ENCODE measurements around the gene ADGRL4. TPM values are rescaled to one million over a fixed set of nuclear protein-coding genes. Genes with fewer than 3 reads are reported as not detected.

The ADGRL4 gene
- total RNA-seq, 1 experiment from 2014 or later: 0.10 TPM

GRCh38 chr1:79005945-79006344 is 585 bp downstream of the ADGRL4 start:
- RAD21 ChIA-PET (ENCODE audit: low non-redundant PET in 1 of 2, low total read pairs in 2 of 2, uncharacterized antibody in 2 of 2, unreplicated experiment in 2 of 2): no interaction called here
- Histone ChIP-seq H3K9ac (ENCODE audit: low read length) (no peak overlapping the region), H3K9me3 (ENCODE audit: control insufficient read depth in 1 of 2, insufficient read depth in 1 of 2, low read depth in 1 of 2, low read length in 2 of 2) (no peaks in the 10 kb centered on the region), H3K4me3 (replicated peaks in 1 of 2; ENCODE audit: low read depth in 1 of 2, low read length in 2 of 2) (no peak overlapping the region), H3K27ac (ENCODE audit: low read depth, low read length) (no peak overlapping the region), H2AFZ (ENCODE audit: low read depth, low read length, poor library complexity, severe bottlenecking) (no peak overlapping the region), H3K79me2 (ENCODE audit: insufficient read depth, low read length) (no peaks in the 10 kb centered on the region), H3K27me3 (ENCODE audit: insufficient read depth, low read length) (no peaks in the 10 kb centered on the region), H3K36me3 (ENCODE audit: control insufficient read depth in 1 of 2, insufficient read depth in 2 of 2, low read length in 2 of 2) (no peaks in the 10 kb centered on the region), H3K9me2 (ENCODE audit: insufficient read depth) (no peaks in the 10 kb centered on the region), H3K4me1 (ENCODE audit: control insufficient read depth in 1 of 2, insufficient read depth in 2 of 2, low read length in 2 of 2) (no peaks in the 10 kb centered on the region), H3K4me2 (ENCODE audit: low read length) (no peak overlapping the region), H4K20me1 (ENCODE audit: insufficient read depth) (no peaks in the 10 kb centered on the region)
- CTCF ChIA-PET: no interaction called here
- TF ChIP-seq ELF1 (IDR thresholded peaks at IDR 0.05; ENCODE audit: borderline replicate concordance, low read depth): no peak
- no peak for TF ChIP-seq FOSL1 (IDR thresholded peaks at IDR 0.05; ENCODE audit: low read depth)
- TF ChIP-seq CEBPB (IDR thresholded peaks at IDR 0.05; ENCODE audit: low read depth): no peak
- no peak for TF ChIP-seq EZH2phosphoT487 (IDR thresholded peaks at IDR 0.05; ENCODE audit: borderline replicate concordance)
- no peak for TF ChIP-seq SP1 (IDR thresholded peaks at IDR 0.05; ENCODE audit: low read depth)
- no peak for TF ChIP-seq JUND (IDR thresholded peaks at IDR 0.05)
- TF ChIP-seq SRF (IDR thresholded peaks at IDR 0.05; ENCODE audit: low read depth): no peak
- no peak for TF ChIP-seq ATF3 (IDR thresholded peaks at IDR 0.05)
- TF ChIP-seq RAD21 (IDR thresholded peaks at IDR 0.05; ENCODE audit: low read depth): no peak
- no peak for TF ChIP-seq YY1 (IDR thresholded peaks at IDR 0.05; ENCODE audit: extremely low read depth, insufficient replicate concordance, low read depth, low read length)
- intact Hi-C loops (cut with micrococcal nuclease): no loop called here
- DNase-seq (ENCODE audit: low read depth, low spot score) (no peak), ATAC-seq (no peak)
- POLR2A ChIA-PET: no interaction called here
- no TSS peak for BruUV-seq (replicated peaks)

GRCh38 chr1:79004916-79005315 is 1.6 kb downstream of the ADGRL4 start:
- no peak overlapping the region for H3K9ac ChIP-seq (ENCODE audit: low read length)
- H3K27ac ChIP-seq (ENCODE audit: low read depth, low read length): no peak overlapping the region
- RAD21 ChIA-PET (ENCODE audit: low non-redundant PET in 1 of 2, low total read pairs in 2 of 2, uncharacterized antibody in 2 of 2, unreplicated experiment in 2 of 2): no interaction called here
- no peaks in the 10 kb centered on the region for H3K36me3 ChIP-seq (ENCODE audit: control insufficient read depth in 1 of 2, insufficient read depth in 2 of 2, low read length in 2 of 2)
- intact Hi-C loops (cut with micrococcal nuclease): no loop called here
- BruUV-seq (replicated peaks): no TSS peak
- no peaks in the 10 kb centered on the region for H3K79me2 ChIP-seq (ENCODE audit: insufficient read depth, low read length)
- no peaks in the 10 kb centered on the region for H3K27me3 ChIP-seq (ENCODE audit: insufficient read depth, low read length)
- H3K9me3 ChIP-seq (ENCODE audit: control insufficient read depth in 1 of 2, insufficient read depth in 1 of 2, low read depth in 1 of 2, low read length in 2 of 2): no peaks in the 10 kb centered on the region
- POLR2A ChIA-PET: no interaction called here
- H3K9me2 ChIP-seq (ENCODE audit: insufficient read depth): no peaks in the 10 kb centered on the region
- no peaks in the 10 kb centered on the region for H3K4me1 ChIP-seq (ENCODE audit: control insufficient read depth in 1 of 2, insufficient read depth in 2 of 2, low read length in 2 of 2)
- H2AFZ ChIP-seq (ENCODE audit: low read depth, low read length, poor library complexity, severe bottlenecking): no peak overlapping the region
- ATAC-seq: no peak
- CTCF ChIA-PET: no interaction called here
- DNase-seq (ENCODE audit: low read depth, low spot score): no peak
- H3K4me2 ChIP-seq (ENCODE audit: low read length): no peak overlapping the region
- H3K4me3 ChIP-seq (replicated peaks in 1 of 2; ENCODE audit: low read depth in 1 of 2, low read length in 2 of 2): no peak overlapping the region
- H4K20me1 ChIP-seq (ENCODE audit: insufficient read depth): no peaks in the 10 kb centered on the region
- TF ChIP-seq CEBPB (IDR thresholded peaks at IDR 0.05; ENCODE audit: low read depth) (no peak), EGR1 (IDR thresholded peaks at IDR 0.05; ENCODE audit: low read depth) (no peak), ZFX (IDR thresholded peaks at IDR 0.05) (no peak), ZNF274 (IDR thresholded peaks at IDR 0.05; ENCODE audit: low read depth, low read length) (no peak), CBX3 (IDR thresholded peaks at IDR 0.05; ENCODE audit: low read depth) (no peak), POLR2A (IDR thresholded peaks at IDR 0.05; ENCODE audit: borderline replicate concordance, extremely low read depth, insufficient read depth, insufficient read length) (no peak), YY1 (IDR thresholded peaks at IDR 0.05; ENCODE audit: extremely low read depth, insufficient replicate concordance, low read depth, low read length) (no peak)

All from HCT116 (cell line).